HTR-8/SVneo (cell line): ENCODE data around the gene ANKRD28.
"Not testable (repeated sequence)": the region's sequence is repeated elsewhere in the genome, so short reads cannot be mapped to it uniquely, and the experiment has no call there.

Experiments used
- DNase-seq: peaks from one replicate; pipeline ENCODE4 v3.0.0; 2011; ENCODE audit warnings: low spot score, mixed read lengths; ENCODE audit not compliant: insufficient read length
- FAIRE-seq: peaks from 2 replicates; lab custom pipeline; 2011; peaks lifted over from hg19 to GRCh38; lab: Jason Lieb, UNC

ANKRD28 gene

GRCh38 chr3:15778332-15778858 is 19.4 kb downstream of the ANKRD28 start:
- DNase-seq (no peak), FAIRE-seq (no peak)

- not testable (repeated sequence) for DNase-seq, FAIRE-seq
Measured at GRCh38 chr3:15774931-15775560, 22.7 kb downstream of the ANKRD28 start.

- FAIRE-seq (no peak), DNase-seq (no peak)
Measured at GRCh38 chr3:15771444-15771843, 26.3 kb downstream of the ANKRD28 start.

- FAIRE-seq (no peak), DNase-seq (no peak)
Measured at GRCh38 chr3:15769256-15769915, 28.4 kb downstream of the ANKRD28 start.

GRCh38 chr3:15768421-15769255 is 29.1 kb downstream of the ANKRD28 start:
- FAIRE-seq, result peak; percentile 71
- DNase-seq, result peak; percentile 88

- DNase-seq (no peak), FAIRE-seq (no peak)
Measured at GRCh38 chr3:15766406-15766805, 31.4 kb downstream of the ANKRD28 start.

GRCh38 chr3:15758295-15758694 is 39.5 kb downstream of the ANKRD28 start:
- FAIRE-seq, result no peak

GRCh38 chr3:15757824-15758223 is 40.0 kb downstream of the ANKRD28 start:
- DNase-seq, result no peak
- no peak for FAIRE-seq

More at GRCh38 chr3:15758295-15758694, 39.5 kb downstream of the ANKRD28 start:
- DNase-seq, result no peak

GRCh38 chr3:15756505-15756904 is 41.3 kb downstream of the ANKRD28 start:
- no peak for FAIRE-seq
- no peak for DNase-seq

- FAIRE-seq (no peak), DNase-seq (no peak)
Measured at GRCh38 chr3:15755780-15756179, 42.0 kb downstream of the ANKRD28 start.

GRCh38 chr3:15755181-15755580 is 42.6 kb downstream of the ANKRD28 start:
- DNase-seq (no peak), FAIRE-seq (no peak)

GRCh38 chr3:15754047-15754446 is 43.7 kb downstream of the ANKRD28 start:
- FAIRE-seq (no peak), DNase-seq (no peak)

- DNase-seq (no peak), FAIRE-seq (peak; percentile 20)
Measured at GRCh38 chr3:15753056-15753710, 44.6 kb downstream of the ANKRD28 start.

GRCh38 chr3:15750879-15751278 is 46.9 kb downstream of the ANKRD28 start:
- FAIRE-seq, result no peak
- no peak for DNase-seq

- FAIRE-seq, result no peak
Measured at GRCh38 chr3:15750143-15750542, 47.6 kb downstream of the ANKRD28 start.

GRCh38 chr3:15745896-15746295 is 51.9 kb downstream of the ANKRD28 start:
- not testable (repeated sequence) for DNase-seq, FAIRE-seq

More at GRCh38 chr3:15750143-15750542, 47.6 kb downstream of the ANKRD28 start:
- no peak for DNase-seq

GRCh38 chr3:15744176-15744575 is 53.6 kb downstream of the ANKRD28 start:
- DNase-seq (no peak), FAIRE-seq (no peak)

GRCh38 chr3:15743587-15744009 is 54.2 kb downstream of the ANKRD28 start:
- DNase-seq (no peak), FAIRE-seq (no peak)

GRCh38 chr3:15742236-15742635 is 55.5 kb downstream of the ANKRD28 start:
- not testable (repeated sequence) for DNase-seq, FAIRE-seq

- FAIRE-seq, DNase-seq: not testable (repeated sequence)
Measured at GRCh38 chr3:15738616-15739005, 59.2 kb downstream of the ANKRD28 start.
